ENCODE results near the gene SPN. TPM values are rescaled to one million over a fixed set of nuclear protein-coding genes. Genes with fewer than 3 reads are reported as not detected.
A peak's percentile ranks its signal among the peaks of the same experiment; 100 is the strongest.
"Not testable (repeated sequence)": the region's sequence is repeated elsewhere in the genome, so short reads cannot be mapped to it uniquely, and the experiment has no call there.

Gene SPN
- total RNA-seq, 1 donor from 2014 or later, result 1.5 TPM

- Mint-ChIP-seq H3K4me3 (ENCODE audit: unreplicated experiment) (no peak overlapping the region), H3K27ac (ENCODE audit: unreplicated experiment) (no peak overlapping the region)
These were observed 36.5 kb downstream of the SPN start for GRCh38 chr16:29699324-29700219.

GRCh38 chr16:29700253-29700987, 37.4 kb downstream of the SPN start:
- TF ChIP-seq CTCF (IDR thresholded peaks at IDR 0.05; ENCODE audit: unreplicated experiment), result peak; percentile 85
- peak; percentile 72 for DNase-seq (ENCODE audit: low spot score)
- Mint-ChIP-seq H3K36me3 (ENCODE audit: low read depth, unreplicated experiment) (peaks cover 16% of the 10 kb centered on the region), H3K27me3 (ENCODE audit: unreplicated experiment) (peaks cover 11% of the 10 kb centered on the region), H3K4me1 (ENCODE audit: unreplicated experiment) (peaks cover 3% of the 10 kb centered on the region), H3K4me3 (ENCODE audit: unreplicated experiment) (no peak overlapping the region), H3K9me3 (ENCODE audit: unreplicated experiment) (peaks cover 7% of the 10 kb centered on the region), H3K27ac (ENCODE audit: unreplicated experiment) (no peak overlapping the region)

More at GRCh38 chr16:29699324-29700219, 36.5 kb downstream of the SPN start:
- Mint-ChIP-seq H3K36me3 (ENCODE audit: low read depth, unreplicated experiment) (peaks cover 16% of the 10 kb centered on the region), H3K4me1 (ENCODE audit: unreplicated experiment) (peaks cover 3% of the 10 kb centered on the region), H3K9me3 (ENCODE audit: unreplicated experiment) (peaks cover 7% of the 10 kb centered on the region), H3K27me3 (ENCODE audit: unreplicated experiment) (peaks cover 11% of the 10 kb centered on the region)
- no peak for DNase-seq (ENCODE audit: low spot score)
- TF ChIP-seq CTCF (IDR thresholded peaks at IDR 0.05; ENCODE audit: unreplicated experiment), result no peak

- no peak for DNase-seq (ENCODE audit: low spot score)
- no peak overlapping the region for H3K4me3 Mint-ChIP-seq (ENCODE audit: unreplicated experiment)
- TF ChIP-seq CTCF (IDR thresholded peaks at IDR 0.05; ENCODE audit: unreplicated experiment), result no peak
- H3K4me1 Mint-ChIP-seq (ENCODE audit: unreplicated experiment), result peaks cover 3% of the 10 kb centered on the region
- H3K27ac Mint-ChIP-seq (ENCODE audit: unreplicated experiment), result no peak overlapping the region
- peaks cover 11% of the 10 kb centered on the region for H3K27me3 Mint-ChIP-seq (ENCODE audit: unreplicated experiment)
- H3K36me3 Mint-ChIP-seq (ENCODE audit: low read depth, unreplicated experiment), result peaks cover 16% of the 10 kb centered on the region
- H3K9me3 Mint-ChIP-seq (ENCODE audit: unreplicated experiment), result peaks cover 7% of the 10 kb centered on the region
These were observed 38.1 kb downstream of the SPN start for GRCh38 chr16:29701214-29701555.

- no peak overlapping the region for H3K4me3 Mint-ChIP-seq (ENCODE audit: unreplicated experiment)
- peaks cover 7% of the 10 kb centered on the region for H3K27me3 Mint-ChIP-seq (ENCODE audit: unreplicated experiment)
- H3K9me3 Mint-ChIP-seq (ENCODE audit: unreplicated experiment), result peaks cover 7% of the 10 kb centered on the region
- no peak overlapping the region for H3K27ac Mint-ChIP-seq (ENCODE audit: unreplicated experiment)
- peaks cover 3% of the 10 kb centered on the region for H3K4me1 Mint-ChIP-seq (ENCODE audit: unreplicated experiment)
- no peak for DNase-seq (ENCODE audit: low spot score)
- no peak for TF ChIP-seq CTCF (IDR thresholded peaks at IDR 0.05; ENCODE audit: unreplicated experiment)
- peaks cover 12% of the 10 kb centered on the region for H3K36me3 Mint-ChIP-seq (ENCODE audit: low read depth, unreplicated experiment)
These were observed 39.2 kb downstream of the SPN start for GRCh38 chr16:29702269-29702668.

- Mint-ChIP-seq H3K4me1 (ENCODE audit: unreplicated experiment) (peaks cover 10% of the 10 kb centered on the region), H3K9me3 (ENCODE audit: unreplicated experiment) (no peaks in the 10 kb centered on the region), H3K4me3 (ENCODE audit: unreplicated experiment) (no peak overlapping the region), H3K27ac (ENCODE audit: unreplicated experiment) (no peak overlapping the region), H3K36me3 (ENCODE audit: low read depth, unreplicated experiment) (no peaks in the 10 kb centered on the region), H3K27me3 (ENCODE audit: unreplicated experiment) (peaks cover 5% of the 10 kb centered on the region)
- no peak for TF ChIP-seq CTCF (IDR thresholded peaks at IDR 0.05; ENCODE audit: unreplicated experiment)
- no peak for DNase-seq (ENCODE audit: low spot score)
These were observed 42.0 kb downstream of the SPN start for GRCh38 chr16:29705030-29705429.

GRCh38 chr16:29707160-29707559, 44.1 kb downstream of the SPN start:
- H3K36me3 Mint-ChIP-seq (ENCODE audit: low read depth, unreplicated experiment); H3K27ac Mint-ChIP-seq (ENCODE audit: unreplicated experiment); H3K9me3 Mint-ChIP-seq (ENCODE audit: unreplicated experiment); H3K4me3 Mint-ChIP-seq (ENCODE audit: unreplicated experiment); H3K27me3 Mint-ChIP-seq (ENCODE audit: unreplicated experiment); DNase-seq (ENCODE audit: low spot score): not testable (repeated sequence)
- H3K4me1 Mint-ChIP-seq (ENCODE audit: unreplicated experiment), result peaks cover 18% of the 10 kb centered on the region

All from endothelial cell (in vitro differentiated cells).